ENCODE data around the gene KIF21B.

DNA sequence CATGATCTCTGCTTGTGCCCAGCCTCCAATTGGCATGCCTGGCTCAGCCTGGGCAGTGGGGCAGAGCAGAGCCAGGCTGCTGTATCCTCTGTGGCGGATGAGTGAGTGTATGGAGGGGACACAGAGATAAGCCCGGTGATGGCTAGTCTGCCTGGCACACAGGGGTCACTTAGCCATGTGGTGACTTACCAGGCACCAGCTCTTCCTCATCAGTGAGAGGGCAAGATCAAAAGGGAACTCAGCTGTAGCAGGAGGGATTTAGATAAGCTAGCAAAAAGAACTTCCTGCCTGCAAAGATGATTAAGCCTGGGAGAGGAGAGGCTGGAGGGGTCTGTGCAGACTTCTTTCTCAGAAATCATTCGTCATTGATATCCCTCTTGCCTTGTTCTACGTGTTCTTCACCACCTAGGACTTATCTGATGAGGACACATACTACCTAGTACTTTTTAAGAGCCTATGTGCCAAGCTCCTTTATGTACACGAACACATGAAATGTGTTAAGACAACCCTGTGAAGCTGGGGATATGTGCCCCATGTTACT, 7.9 kb downstream of the KIF21B start:
- TF ChIP-seq CTCF (IDR thresholded peaks at IDR 0.05; ENCODE audit: poor library complexity), result no peak
- TF ChIP-seq EZH2 (IDR thresholded peaks at IDR 0.05; ENCODE audit: borderline replicate concordance), result no peak
- no peak for TF ChIP-seq EZH2phosphoT487 (IDR thresholded peaks at IDR 0.05; ENCODE audit: low read depth, severe bottlenecking, unreplicated experiment)
